HFF-Myc (cell line): ENCODE results near the gene CCND2.
A peak's percentile ranks its signal among the peaks of the same experiment; 100 is the strongest.

Experiments
- DNase-seq: peaks from one replicate; pipeline ENCODE4 v3.0.0-alpha.2; 2011; ENCODE audit warnings: low read depth; ENCODE audit errors: extremely low read depth
- H3K4me3 ChIP-seq: replicated peaks from 2 replicates; pipeline ENCODE4 v1.5.1; 2011; ENCODE audit warnings: low read depth, mild to moderate bottlenecking, control low read depth, low read length
- CTCF ChIP-seq: IDR thresholded peaks from 2 replicates; pipeline ENCODE4 v1.5.1; 2012; ENCODE audit warnings: mild to moderate bottlenecking, low read depth, low read length, control low read depth; ENCODE audit errors: missing control alignments

The CCND2 gene

GRCh38 chr12:4271717-4272423 is 1.7 kb upstream of the CCND2 start:
- H3K4me3 ChIP-seq = peak overlapping the region; percentile 11; the same call in 1 of the 2 replicates
- DNase-seq = peak; percentile 17
- TF ChIP-seq CTCF = no peak

GRCh38 chr12:4272424-4273272 is 914 bp upstream of the CCND2 start:
- no peak for TF ChIP-seq CTCF
- DNase-seq = no peak
- H3K4me3 ChIP-seq = no peak overlapping the region

GRCh38 chr12:4273273-4273651 is 300 bp upstream of the CCND2 start:
- no peak overlapping the region for H3K4me3 ChIP-seq
- TF ChIP-seq CTCF = no peak
- no peak for DNase-seq

GRCh38 chr12:4274396-4275015 is 944 bp downstream of the CCND2 start:
- DNase-seq = no peak
- H3K4me3 ChIP-seq = peak overlapping the region; percentile 38
- TF ChIP-seq CTCF = no peak

GRCh38 chr12:4275016-4275869 is 1.7 kb downstream of the CCND2 start:
- peak overlapping the region; percentile 38 for H3K4me3 ChIP-seq
- no peak for DNase-seq
- TF ChIP-seq CTCF = no peak

GRCh38 chr12:4275870-4276301 is 2.3 kb downstream of the CCND2 start:
- DNase-seq = no peak
- no peak for TF ChIP-seq CTCF
- no peak overlapping the region for H3K4me3 ChIP-seq
